GM21723 (cell line): ENCODE data around the gene TMEM131.
A peak's percentile ranks its signal among the peaks of the same experiment; 100 is the strongest.
"Not testable (repeated sequence)": the region's sequence is repeated elsewhere in the genome, so short reads cannot be mapped to it uniquely, and the experiment has no call there.

Experiments
- ATAC-seq: cut with Tn5 transposase; IDR thresholded peaks from one replicate; pipeline ENCODE4 v1.9.1; 2021; ENCODE audit warnings: mild to moderate bottlenecking, moderate library complexity; ENCODE audit not compliant: unreplicated experiment

Gene TMEM131

GRCh38 chr2:97958184-97958583, 37.6 kb downstream of the TMEM131 start:
- ATAC-seq: no peak

DNA sequence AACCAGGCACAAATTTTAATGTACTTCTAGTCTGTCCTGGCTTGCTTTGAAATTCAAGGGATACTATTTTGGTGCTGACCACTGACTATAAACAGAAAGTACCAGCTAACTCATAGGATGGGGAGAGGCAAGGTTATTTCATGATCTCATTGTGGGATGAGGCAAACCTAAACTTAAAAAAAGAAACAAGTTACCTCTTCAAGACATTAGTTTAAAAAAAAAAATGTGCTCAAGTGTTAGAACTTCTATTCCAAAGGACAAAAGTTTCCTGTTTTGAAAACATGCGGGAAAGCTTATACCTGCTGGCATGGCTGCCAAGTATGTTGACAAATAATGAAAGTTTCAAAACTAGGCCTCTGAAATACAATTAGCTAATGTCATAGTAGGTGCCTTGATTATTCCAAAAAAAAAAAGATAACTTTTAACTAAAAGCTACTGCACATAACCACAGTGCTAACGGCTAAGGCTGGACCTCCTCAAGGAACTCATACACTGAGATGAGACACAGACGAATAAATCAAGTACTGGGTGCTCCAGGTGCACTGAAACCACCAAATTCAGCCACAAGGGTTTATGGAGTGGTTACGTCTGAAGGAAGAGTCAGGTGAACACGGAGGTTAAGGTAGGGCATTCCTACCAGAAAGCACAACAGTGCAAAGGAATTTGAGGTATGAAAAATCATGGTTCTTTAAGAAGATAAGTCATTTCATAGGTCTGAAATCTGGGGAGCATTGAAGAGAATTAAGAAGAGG, 38.1 kb downstream of the TMEM131 start:
- ATAC-seq: no peak

DNA sequence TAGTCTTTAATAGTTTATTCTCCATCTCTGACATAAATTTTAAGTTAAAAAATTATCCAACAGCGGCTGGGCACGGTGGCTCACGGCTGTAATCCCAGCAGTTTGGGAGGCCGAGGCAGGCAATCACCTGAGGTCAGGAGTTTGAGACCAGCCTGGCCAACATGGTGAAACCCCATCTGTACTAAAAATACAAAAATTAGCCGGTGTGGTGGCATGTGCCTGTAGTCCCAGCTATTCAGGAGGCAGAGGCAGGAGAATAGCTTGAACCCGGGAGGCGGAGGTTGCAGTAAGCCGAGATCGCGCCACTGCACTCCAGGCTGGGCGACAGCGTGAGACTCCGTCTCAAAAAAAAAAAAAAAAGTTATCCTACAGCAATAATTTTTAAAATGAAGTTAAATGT, 39.0 kb downstream of the TMEM131 start:
- ATAC-seq: not testable (repeated sequence)

DNA sequence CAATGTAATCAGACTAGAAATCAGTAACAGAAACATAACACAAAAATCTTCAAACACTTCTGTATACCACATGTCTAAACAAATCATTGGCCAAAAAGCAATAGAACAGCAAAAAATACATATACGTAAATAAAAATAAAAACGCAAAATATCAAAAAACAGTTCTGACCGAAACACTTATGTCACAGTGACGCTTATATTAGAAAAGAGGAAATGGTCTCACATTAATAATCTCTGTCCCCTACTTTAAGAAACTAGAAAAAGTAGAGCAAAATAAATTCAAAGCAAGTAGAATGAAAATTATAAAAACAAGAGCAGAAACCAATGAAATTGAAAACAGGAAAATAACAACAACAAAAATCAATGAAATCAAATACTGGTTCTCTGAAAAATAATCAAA, 41.9 kb downstream of the TMEM131 start:
- ATAC-seq: no peak

- no peak for ATAC-seq
Measured at GRCh38 chr2:97952357-97952756, 43.4 kb downstream of the TMEM131 start.

GRCh38 chr2:97951155-97951680, 44.5 kb downstream of the TMEM131 start:
- no peak for ATAC-seq

GRCh38 chr2:97950329-97951154, 45.2 kb downstream of the TMEM131 start:
- no peak for ATAC-seq

DNA sequence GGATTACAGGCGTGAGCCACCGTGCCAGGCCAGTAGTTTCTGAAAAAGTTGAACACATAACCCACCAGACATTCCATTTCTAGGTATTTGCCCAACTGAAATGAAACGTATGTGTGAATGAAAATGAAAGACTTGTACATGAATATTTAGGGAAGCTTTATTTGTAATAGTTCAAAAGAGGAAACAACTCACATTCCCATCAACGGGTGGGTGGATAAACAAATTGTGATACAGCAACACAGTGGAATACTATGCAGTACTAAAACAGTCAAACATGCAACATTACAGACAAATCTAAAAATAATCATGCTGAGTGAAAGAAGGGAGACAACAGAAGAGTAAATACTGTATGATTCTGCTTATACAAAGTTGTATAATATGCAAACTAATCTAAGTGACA, 46.8 kb downstream of the TMEM131 start:
- ATAC-seq: no peak

- ATAC-seq: no peak
Measured at GRCh38 chr2:97945791-97946190, 50.0 kb downstream of the TMEM131 start.

GRCh38 chr2:97936881-97937280, 58.9 kb downstream of the TMEM131 start:
- ATAC-seq: no peak

DNA sequence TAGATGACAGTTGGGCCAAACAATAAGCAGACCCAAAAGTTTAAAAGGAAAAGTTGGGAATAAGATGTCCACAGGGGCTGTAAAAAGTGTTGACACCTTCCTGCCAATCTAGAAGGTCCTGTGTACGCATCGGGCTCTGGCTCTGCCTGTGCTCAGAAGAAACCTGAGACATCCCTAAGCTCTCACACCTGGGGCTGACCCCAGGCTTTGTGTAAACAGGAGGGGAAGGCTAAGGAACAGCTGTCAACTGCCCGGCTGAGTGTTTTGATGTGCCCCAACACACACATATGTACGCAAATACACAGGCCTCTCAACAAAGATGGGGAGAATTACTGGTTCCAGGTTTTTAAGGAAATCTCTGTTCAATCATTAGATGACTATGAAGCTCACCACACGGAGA, 59.5 kb downstream of the TMEM131 start:
- peak; percentile 59 for ATAC-seq

- peak; percentile 17 for ATAC-seq
Measured at GRCh38 chr2:97935719-97936161, 60.0 kb downstream of the TMEM131 start.

DNA sequence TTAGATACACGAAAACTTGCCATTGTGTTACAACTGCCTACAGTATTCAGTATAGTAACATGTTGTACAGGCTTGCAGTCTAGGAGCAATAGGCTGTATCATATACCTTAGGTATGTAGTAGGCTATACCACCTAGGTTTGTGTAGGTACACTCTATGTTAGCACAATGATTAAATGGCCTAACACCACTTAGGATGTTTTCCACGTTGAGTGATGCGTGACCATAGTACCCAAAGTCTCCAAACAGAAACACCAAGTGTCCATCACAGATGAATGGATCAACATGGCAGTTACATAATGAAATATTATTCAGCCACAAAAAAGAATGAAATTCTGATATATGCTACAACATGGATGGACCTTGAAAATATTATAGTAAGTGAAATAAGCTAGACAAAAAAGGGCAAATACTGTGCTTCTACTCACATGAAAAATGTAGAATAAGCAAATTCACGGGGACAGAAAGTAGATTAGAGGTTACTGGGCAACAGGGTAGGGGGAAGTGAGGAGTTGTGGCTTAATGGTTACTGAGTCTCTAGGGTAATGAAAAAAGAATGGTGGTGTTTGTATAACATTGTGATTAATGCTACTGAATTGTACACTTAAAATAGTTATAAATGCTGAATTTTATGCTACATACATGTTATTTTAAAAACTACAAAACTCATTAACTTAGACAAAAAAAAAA, 62.6 kb downstream of the TMEM131 start:
- ATAC-seq: peak; percentile 48

DNA sequence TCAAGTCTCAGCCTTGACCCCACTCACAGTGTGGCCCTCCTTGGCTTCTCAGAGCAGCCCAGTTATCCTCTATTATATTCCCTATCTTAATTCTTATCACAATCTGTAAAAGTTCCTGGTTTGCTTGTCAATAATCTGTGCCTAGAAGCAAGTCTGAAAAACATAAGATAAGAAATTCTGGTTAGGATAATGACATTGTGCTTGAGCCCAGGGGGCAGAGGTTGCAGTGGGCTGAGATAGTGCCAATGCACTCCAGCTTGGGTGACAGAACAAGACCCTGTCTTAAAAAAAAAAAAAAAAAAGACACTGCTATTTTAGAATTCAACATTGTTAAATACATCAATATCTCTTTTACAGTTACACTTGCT, 63.9 kb downstream of the TMEM131 start:
- ATAC-seq: no peak

DNA sequence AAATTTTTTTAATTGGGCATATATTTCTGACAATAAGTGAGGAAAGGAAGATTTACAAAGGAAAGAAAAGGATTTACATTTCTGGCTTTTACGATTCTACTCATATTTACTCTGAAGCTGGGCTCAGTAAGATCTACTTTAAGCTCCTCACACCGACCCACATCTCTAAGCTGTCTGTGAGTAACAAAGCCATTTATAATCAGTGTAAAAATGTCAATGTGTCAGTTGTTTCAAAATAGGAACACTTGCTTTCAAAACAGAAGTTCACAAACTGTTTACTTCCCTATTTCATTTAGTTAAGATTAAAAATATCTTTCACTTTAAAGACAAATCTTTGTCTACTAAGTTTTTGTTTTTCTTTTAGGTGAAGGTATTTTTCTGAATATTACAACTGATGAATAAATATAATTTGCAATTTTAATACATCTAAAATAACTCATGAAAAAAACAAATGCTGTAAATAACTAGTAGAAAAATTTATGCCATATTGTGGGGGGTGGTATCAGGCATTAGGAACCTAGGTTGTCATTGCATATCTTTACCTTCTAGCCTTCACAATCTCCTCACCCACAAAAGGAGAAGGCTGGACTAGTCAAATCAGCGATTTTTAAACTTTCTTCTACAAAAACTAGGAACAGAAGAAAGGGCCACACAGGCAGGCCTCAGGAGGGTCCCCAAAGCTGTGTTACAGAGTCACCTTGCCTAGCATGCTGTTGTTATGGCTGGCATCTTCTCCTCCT, 64.5 kb downstream of the TMEM131 start:
- ATAC-seq: peak; percentile 56

GRCh38 chr2:97928591-97928990, 67.2 kb downstream of the TMEM131 start:
- no peak for ATAC-seq

DNA sequence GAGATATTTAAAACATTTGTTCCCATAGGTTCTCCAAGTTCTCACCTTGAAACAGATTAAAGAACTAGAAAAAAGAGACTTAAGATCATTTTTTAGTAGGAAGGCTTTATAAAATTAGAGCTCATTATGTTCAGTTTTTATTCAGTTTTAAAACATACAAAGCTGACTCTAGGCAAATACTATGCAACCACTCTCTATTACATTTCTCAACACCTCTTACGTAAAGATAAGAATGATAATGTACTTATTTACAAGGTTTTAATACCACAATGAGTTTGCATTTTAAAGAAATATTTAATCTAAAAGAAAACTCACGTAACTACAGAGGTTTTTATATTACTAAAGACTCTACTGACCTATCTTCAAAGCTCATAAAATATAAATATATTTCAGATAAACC, 68.8 kb downstream of the TMEM131 start:
- ATAC-seq: no peak

GRCh38 chr2:97924194-97924593, 71.6 kb downstream of the TMEM131 start:
- ATAC-seq: no peak

GRCh38 chr2:97919858-97920257, 75.9 kb downstream of the TMEM131 start:
- no peak for ATAC-seq

DNA sequence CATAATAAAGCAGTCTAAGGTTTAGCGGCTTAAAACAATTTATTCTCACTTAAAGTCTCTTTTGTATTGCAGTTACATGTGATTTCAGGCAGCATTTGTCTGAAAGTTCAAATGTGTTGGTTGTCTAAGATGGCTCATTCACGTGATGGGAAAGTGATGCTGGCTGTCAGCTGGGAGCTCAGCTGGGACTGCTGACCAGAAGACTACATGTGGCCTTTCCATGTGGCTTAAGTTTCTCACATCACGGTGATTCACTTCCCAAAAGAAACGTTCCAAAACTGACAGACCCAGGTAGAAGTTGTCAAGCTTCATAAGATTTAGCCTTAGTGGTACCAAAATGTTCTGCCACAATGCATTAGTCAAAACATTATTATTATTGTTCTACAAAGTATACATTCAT, 76.9 kb downstream of the TMEM131 start:
- ATAC-seq: no peak

- ATAC-seq: not testable (repeated sequence)
Measured at GRCh38 chr2:97917668-97918067, 78.1 kb downstream of the TMEM131 start.
